HCT116 (cell line): ENCODE results near the gene NDUFS2. TPM values are rescaled to one million over a fixed set of nuclear protein-coding genes. Genes with fewer than 3 reads are reported as not detected.

Experiments used
- ATAC-seq: fragments of 200-7000 bp; cut with Tn5 transposase; 2 replicates; pipeline ENCODE4 v1.9.1; 2020; ENCODE audit warnings: mild to moderate bottlenecking, moderate library complexity
- BruUV-seq: library from RNA; stranded (reverse); fragments of 400-500 nt; replicated peaks from 2 replicates; lab custom pipeline; 2021; lab: Mats Ljungman, UMichigan
- CTCF ChIA-PET: fragments of 300-600 bp; sonication (Branson Sonifier 250); formaldehyde crosslinking; loops from one replicate; lab custom pipeline; 2021; ENCODE audit warnings: antibody characterized with exemption; lab: Charles Lee
- POLR2A ChIA-PET: fragments of 300-600, 350-600 bp; sonication (Branson Sonifier 250); formaldehyde crosslinking; loops from one replicate; lab custom pipeline; 2021; ENCODE audit warnings: antibody characterized with exemption; lab: Charles Lee
- RAD21 ChIA-PET, 2 experiments: fragments of 300-600 bp; sonication (Branson Sonifier 250); formaldehyde crosslinking; loops; one replicate each; lab custom pipeline; 2023; ENCODE audit warnings: low total read pairs in 2 of 2; ENCODE audit not compliant: uncharacterized antibody in 2 of 2, unreplicated experiment in 2 of 2, low non-redundant PET in 1 of 2; lab: Charles Lee
- DNase-seq: peaks from one replicate; pipeline ENCODE4 v3.0.0-alpha.2; 2010; ENCODE audit warnings: low read depth, low spot score
- H2AFZ ChIP-seq: fragments of 200-600 bp; shearing (Covaris generic), sonication (generic); 2 replicates; pipeline ENCODE4 v1.6.1; 2017; ENCODE audit warnings: low read depth, mixed run types, mixed read lengths, antibody characterized with exemption, low read length; ENCODE audit not compliant: poor library complexity, severe bottlenecking
- H3K27ac ChIP-seq: 2 replicates; pipeline ENCODE4 v1.5.1; 2012; ENCODE audit warnings: low read depth, low read length
- H3K27me3 ChIP-seq: fragments of 200-600 bp; sonication (generic); 2 replicates; pipeline ENCODE4 v1.6.1; 2016; ENCODE audit warnings: mixed run types, low read length, mixed read lengths; ENCODE audit not compliant: insufficient read depth
- H3K36me3 ChIP-seq, 2 experiments: fragments of 200-500 bp in 1 of 2; fragments of 200-600 bp in 1 of 2; sonication (Bioruptor generic) in 1 of 2; sonication (generic) in 1 of 2; 2 replicates each; pipeline versions ENCODE4 v1.5.1 to v1.6.1; 2014 to 2016; ENCODE audit warnings: low read length in 2 of 2, inconsistent platforms in 1 of 2, mixed read lengths in 1 of 2, mixed run types in 1 of 2; ENCODE audit not compliant: insufficient read depth in 2 of 2, control insufficient read depth in 1 of 2
- H3K4me1 ChIP-seq, 2 experiments: fragments of 200-600 bp in 1 of 2; sonication (generic) in 1 of 2; 2 replicates each; pipeline versions ENCODE4 v1.5.1 to v1.6.1; 2012 to 2017; ENCODE audit warnings: low read length in 2 of 2, inconsistent platforms in 1 of 2, mild to moderate bottlenecking in 1 of 2, mixed read lengths in 1 of 2, mixed run types in 1 of 2, moderate library complexity in 1 of 2; ENCODE audit not compliant: insufficient read depth in 2 of 2, control insufficient read depth in 1 of 2
- H3K4me2 ChIP-seq: fragments of 200-600 bp; sonication (generic); 2 replicates; pipeline ENCODE4 v1.6.1; 2017; ENCODE audit warnings: mixed run types, low read length, mixed read lengths
- H3K4me3 ChIP-seq, 2 experiments: fragments of 200-600 bp in 1 of 2; sonication (generic) in 1 of 2; replicated peaks in 1 of 2; 2 replicates each; pipeline ENCODE4 v1.5.1; 2011 to 2016; ENCODE audit warnings: low read length in 2 of 2, control low read depth in 1 of 2, low read depth in 1 of 2, mild to moderate bottlenecking in 1 of 2, mixed read lengths in 1 of 2, mixed run types in 1 of 2
- H3K79me2 ChIP-seq: fragments of 200-600 bp; sonication (generic); 2 replicates; pipeline ENCODE4 v1.6.1; 2017; ENCODE audit warnings: mild to moderate bottlenecking, mixed run types, low read length, moderate library complexity, mixed read lengths; ENCODE audit not compliant: insufficient read depth
- H3K9ac ChIP-seq: fragments of 200-600 bp; sonication (generic); 2 replicates; pipeline ENCODE4 v1.6.1; 2016; ENCODE audit warnings: low read length, mixed read lengths
- H3K9me2 ChIP-seq: fragments of 200-600 bp; sonication (generic), shearing (Covaris generic); 2 replicates; pipeline ENCODE4 v1.6.1; 2017; ENCODE audit warnings: mixed run types, mild to moderate bottlenecking, moderate library complexity; ENCODE audit not compliant: insufficient read depth
- H3K9me3 ChIP-seq, 2 experiments: fragments of 200-500 bp in 1 of 2; fragments of 200-600 bp in 1 of 2; sonication (Bioruptor generic) in 1 of 2; sonication (generic) in 1 of 2; 2 replicates each; pipeline ENCODE4 v1.6.1; 2014 to 2017; ENCODE audit warnings: low read length in 2 of 2, mixed read lengths in 2 of 2, inconsistent platforms in 1 of 2, low read depth in 1 of 2, mild to moderate bottlenecking in 1 of 2, mixed run types in 1 of 2, moderate library complexity in 1 of 2; ENCODE audit not compliant: control insufficient read depth in 1 of 2, insufficient read depth in 1 of 2
- H4K20me1 ChIP-seq: fragments of 200-600 bp; sonication (generic), shearing (Covaris generic); 2 replicates; pipeline ENCODE4 v1.6.1; 2017; ENCODE audit warnings: mixed run types, mild to moderate bottlenecking, moderate library complexity; ENCODE audit not compliant: insufficient read depth
- CBX3 ChIP-seq: IDR thresholded peaks from 2 replicates; pipeline ENCODE4 v1.6.1; 2012; ENCODE audit warnings: low read depth
- CEBPB ChIP-seq: IDR thresholded peaks from 2 replicates; pipeline ENCODE4 v1.6.1; 2012; ENCODE audit warnings: low read depth
- EZH2phosphoT487 ChIP-seq: fragments of 200-600 bp; IDR thresholded peaks from 2 replicates; pipeline ENCODE4 v1.6.1; 2018; ENCODE audit warnings: antibody characterized with exemption, borderline replicate concordance
- REST ChIP-seq: IDR thresholded peaks from 2 replicates; pipeline ENCODE4 v1.6.1; 2012; ENCODE audit warnings: low read depth
- intact Hi-C: fragments of 100-400 bp; cut with micrococcal nuclease; formaldehyde crosslinking; loops from 2 replicates; pipeline ENCODE4 v1.10.0; 2022
- total RNA-seq: library from RNA; stranded (reverse); gene quantifications from one replicate; pipeline ENCODE4 v1.2.1, GENCODE V29; 2021; ENCODE audit not compliant: unreplicated experiment
- TF ChIP-seq, protein P1 (sequence below), 3 experiments: fragments of 200-600 bp in 1 of 3; sonication (generic) in 1 of 3; IDR thresholded peaks in 2 of 3; conservative IDR thresholded peaks in 1 of 3; 2 replicates each; pipeline ENCODE4 v1.5.1; 2012 to 2017; ENCODE audit warnings: low read depth in 2 of 3, low read length in 2 of 3, antibody characterized with exemption in 1 of 3, borderline replicate concordance in 1 of 3, control low read depth in 1 of 3, mild to moderate bottlenecking in 1 of 3, mixed read lengths in 1 of 3, mixed run types in 1 of 3, moderate library complexity in 1 of 3; ENCODE audit not compliant: insufficient read depth in 1 of 3

The NDUFS2 gene
- total RNA-seq, 1 experiment from 2014 or later: 82.7 TPM

- TF ChIP-seq, protein P1, sequence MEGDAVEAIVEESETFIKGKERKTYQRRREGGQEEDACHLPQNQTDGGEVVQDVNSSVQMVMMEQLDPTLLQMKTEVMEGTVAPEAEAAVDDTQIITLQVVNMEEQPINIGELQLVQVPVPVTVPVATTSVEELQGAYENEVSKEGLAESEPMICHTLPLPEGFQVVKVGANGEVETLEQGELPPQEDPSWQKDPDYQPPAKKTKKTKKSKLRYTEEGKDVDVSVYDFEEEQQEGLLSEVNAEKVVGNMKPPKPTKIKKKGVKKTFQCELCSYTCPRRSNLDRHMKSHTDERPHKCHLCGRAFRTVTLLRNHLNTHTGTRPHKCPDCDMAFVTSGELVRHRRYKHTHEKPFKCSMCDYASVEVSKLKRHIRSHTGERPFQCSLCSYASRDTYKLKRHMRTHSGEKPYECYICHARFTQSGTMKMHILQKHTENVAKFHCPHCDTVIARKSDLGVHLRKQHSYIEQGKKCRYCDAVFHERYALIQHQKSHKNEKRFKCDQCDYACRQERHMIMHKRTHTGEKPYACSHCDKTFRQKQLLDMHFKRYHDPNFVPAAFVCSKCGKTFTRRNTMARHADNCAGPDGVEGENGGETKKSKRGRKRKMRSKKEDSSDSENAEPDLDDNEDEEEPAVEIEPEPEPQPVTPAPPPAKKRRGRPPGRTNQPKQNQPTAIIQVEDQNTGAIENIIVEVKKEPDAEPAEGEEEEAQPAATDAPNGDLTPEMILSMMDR (IDR thresholded peaks at IDR 0.05 in 2 of 3, conservative IDR thresholded peaks at IDR 0.05 in 1 of 3; ENCODE audit: borderline replicate concordance in 1 of 3, insufficient read depth in 1 of 3, low read depth in 2 of 3, low read length in 2 of 3): no peak
- TF ChIP-seq CBX3 (no peak), REST (no peak), EZH2phosphoT487 (no peak)
- TF ChIP-seq, all 23 proteins: peak for 0
Observed at GRCh38 chr1:161238039-161238473, 35.9 kb downstream of the NDUFS2 start, which contains the start of gene NR1I3 (continued).

- ChIA-PET POLR2A (no interaction called here), CTCF (no interaction called here)
- H3K4me3 ChIP-seq: no peak overlapping the region
Observed at GRCh38 chr1:161241682-161242081, 39.5 kb downstream of the NDUFS2 start.

More at GRCh38 chr1:161241682-161242081, 39.5 kb downstream of the NDUFS2 start:
- DNase-seq: no peak
- no peak for TF ChIP-seq CEBPB
- TF ChIP-seq, all 23 proteins: peak for 0
- H3K79me2 ChIP-seq: no peaks in the 10 kb centered on the region
- H3K9me2 ChIP-seq: no peaks in the 10 kb centered on the region
- RAD21 ChIA-PET: no interaction called here
- no TSS peak for BruUV-seq
- no peak overlapping the region for H3K9ac ChIP-seq
- no peaks in the 10 kb centered on the region for H3K36me3 ChIP-seq
- no peak overlapping the region for H3K27ac ChIP-seq
- no peak for ATAC-seq
- H3K9me3 ChIP-seq: no peaks in the 10 kb centered on the region
- no peaks in the 10 kb centered on the region for H3K27me3 ChIP-seq
- intact Hi-C loops: no loop called here
- H3K4me1 ChIP-seq: peaks cover 0 to 8% of the 10 kb centered on the region in 2 experiments; a peak in 2 of 4 replicates
- no peaks in the 10 kb centered on the region for H4K20me1 ChIP-seq
- H2AFZ ChIP-seq: no peak overlapping the region
- no peak overlapping the region for H3K4me2 ChIP-seq
